Neural progenitor cell (in vitro differentiated cells): ENCODE measurements around the gene SIRPB1. TPM values are rescaled to one million over a fixed set of nuclear protein-coding genes. Genes with fewer than 3 reads are reported as not detected.
"Not testable (repeated sequence)": the region's sequence is repeated elsewhere in the genome, so short reads cannot be mapped to it uniquely, and the experiment has no call there.

Experiments
- DNase-seq: peaks from one replicate; pipeline ENCODE4 v3.0.0-alpha.2; 2016; ENCODE audit warnings: low spot score
- H2AFZ ChIP-seq: fragments of 200-600 bp; sonication (generic); replicated peaks from 2 replicates; pipeline ENCODE4 v1.6.1; 2016; ENCODE audit warnings: antibody characterized with exemption
- H3F3A ChIP-seq: fragments of 200-600 bp; sonication (generic); 2 replicates; pipeline ENCODE4 v1.6.1; 2016; ENCODE audit warnings: antibody characterized with exemption, low read depth
- H3K27ac ChIP-seq: fragments of 200-600 bp; sonication (generic); 2 replicates; pipeline ENCODE4 v1.5.1; 2016; ENCODE audit warnings: mild to moderate bottlenecking
- H3K27me3 ChIP-seq: fragments of 200-600 bp; sonication (generic); 2 replicates; pipeline ENCODE4 v1.6.1; 2016; ENCODE audit warnings: mild to moderate bottlenecking, moderate library complexity
- H3K36me3 ChIP-seq: fragments of 200-600 bp; sonication (generic); 2 replicates; pipeline ENCODE4 v1.5.1; 2016
- H3K4me1 ChIP-seq: fragments of 200-600 bp; sonication (generic); 2 replicates; pipeline ENCODE4 v1.6.1; 2016; ENCODE audit warnings: mixed run types
- H3K4me2 ChIP-seq: fragments of 200-600 bp; sonication (generic); 2 replicates; pipeline ENCODE4 v1.6.1; 2016
- H3K4me3 ChIP-seq: fragments of 200-600 bp; sonication (generic); 2 replicates; pipeline ENCODE4 v1.5.1; 2016
- H3K79me2 ChIP-seq: fragments of 200-600 bp; sonication (generic); 2 replicates; pipeline ENCODE4 v1.6.1; 2016; ENCODE audit warnings: low read depth
- H3K9ac ChIP-seq: fragments of 200-600 bp; sonication (generic); 2 replicates; pipeline ENCODE4 v1.6.1; 2016
- H3K9me3 ChIP-seq: fragments of 200-600 bp; sonication (generic); 2 replicates; pipeline ENCODE4 v1.5.1; 2016; ENCODE audit warnings: low read depth
- H4K20me1 ChIP-seq: fragments of 200-600 bp; sonication (generic); 2 replicates; pipeline ENCODE4 v1.6.1; 2016; ENCODE audit warnings: low read depth
- H3K27ac Mint-ChIP-seq: 3 replicates; pipeline ENCODE4 v1.8.0; 2021; ENCODE audit warnings: mixed read lengths
- H3K27me3 Mint-ChIP-seq: 2 replicates; pipeline ENCODE4 v1.8.0; 2022; ENCODE audit warnings: low read depth, mild to moderate bottlenecking, inconsistent platforms, moderate library complexity, mixed read lengths; ENCODE audit not compliant: insufficient read depth
- H3K36me3 Mint-ChIP-seq: 3 replicates; pipeline ENCODE4 v1.8.0; 2021; ENCODE audit warnings: mixed read lengths
- H3K4me1 Mint-ChIP-seq: 3 replicates; pipeline ENCODE4 v1.8.0; 2021; ENCODE audit warnings: mixed read lengths
- H3K4me3 Mint-ChIP-seq: 3 replicates; pipeline ENCODE4 v1.8.0; 2021; ENCODE audit warnings: mild to moderate bottlenecking, moderate library complexity, mixed read lengths
- H3K9me3 Mint-ChIP-seq: 3 replicates; pipeline ENCODE4 v1.8.0; 2020; ENCODE audit warnings: mixed read lengths
- CTCF ChIP-seq: fragments of 200-600 bp; sonication (generic); IDR thresholded peaks from 2 replicates; pipeline ENCODE4 v1.5.1; 2017; ENCODE audit warnings: antibody characterized with exemption, mild to moderate bottlenecking
- EZH2 ChIP-seq: fragments of 200-600 bp; sonication (generic); IDR thresholded peaks from 2 replicates; pipeline ENCODE4 v1.6.1; 2017; ENCODE audit warnings: antibody characterized with exemption, mild to moderate bottlenecking, moderate library complexity
- EZH2phosphoT487 ChIP-seq: fragments of 200-600 bp; sonication (generic); IDR thresholded peaks from 2 replicates; pipeline ENCODE4 v1.6.1; 2017; ENCODE audit warnings: antibody characterized with exemption
- total RNA-seq: library from RNA; depleted of rRNA; stranded (reverse); fragments of >200 nt; gene quantifications from 2 replicates; pipeline ENCODE4 v1.2.3, GENCODE V29; 2015; ENCODE audit warnings: low replicate concordance

SIRPB1 gene
- total RNA-seq, 1 donor from 2014 or later = not detected

GRCh38 chr20:1646975-1647431, 27.2 kb upstream of the SIRPB1 start:
- Histone ChIP-seq H3K79me2 (no peaks in the 10 kb centered on the region), H2AFZ (no peak overlapping the region), H3K27ac (no peak overlapping the region), H3K9ac (no peak overlapping the region), H4K20me1 (no peaks in the 10 kb centered on the region), H3K4me3 (no peak overlapping the region), H3F3A (no peaks in the 10 kb centered on the region), H3K36me3 (no peaks in the 10 kb centered on the region), H3K4me2 (no peak overlapping the region), H3K9me3 (no peaks in the 10 kb centered on the region), H3K27me3 (peaks cover 8% of the 10 kb centered on the region), H3K4me1 (no peaks in the 10 kb centered on the region)
- DNase-seq = no peak
- H3K4me3 Mint-ChIP-seq = no peak overlapping the region
- H3K27ac Mint-ChIP-seq = no peak overlapping the region
- TF ChIP-seq EZH2phosphoT487 (no peak), CTCF (no peak), EZH2 (no peak)
- no peaks in the 10 kb centered on the region for H3K9me3 Mint-ChIP-seq
- H3K27me3 Mint-ChIP-seq = peaks cover 2% of the 10 kb centered on the region
- no peaks in the 10 kb centered on the region for H3K4me1 Mint-ChIP-seq
- no peaks in the 10 kb centered on the region for H3K36me3 Mint-ChIP-seq

GRCh38 chr20:1644101-1644962, 24.5 kb upstream of the SIRPB1 start:
- Mint-ChIP-seq H3K4me3 (no peak overlapping the region), H3K27me3 (peaks cover 4% of the 10 kb centered on the region), H3K27ac (no peak overlapping the region), H3K9me3 (peaks cover 6% of the 10 kb centered on the region), H3K4me1 (no peaks in the 10 kb centered on the region), H3K36me3 (no peaks in the 10 kb centered on the region)
- peak overlapping the region; percentile 34 for H2AFZ ChIP-seq
- no peaks in the 10 kb centered on the region for H3K27me3 ChIP-seq
- H3F3A ChIP-seq = no peaks in the 10 kb centered on the region
- H3K9ac ChIP-seq = no peak overlapping the region
- no peak overlapping the region for H3K4me2 ChIP-seq
- DNase-seq = peak; percentile 2
- H3K9me3 ChIP-seq = no peaks in the 10 kb centered on the region
- no peak overlapping the region for H3K4me3 ChIP-seq
- no peaks in the 10 kb centered on the region for H3K4me1 ChIP-seq
- H3K27ac ChIP-seq = no peak overlapping the region
- no peaks in the 10 kb centered on the region for H3K79me2 ChIP-seq
- no peaks in the 10 kb centered on the region for H3K36me3 ChIP-seq
- H4K20me1 ChIP-seq = no peaks in the 10 kb centered on the region
- no peak for TF ChIP-seq CTCF
- TF ChIP-seq EZH2 = no peak
- no peak for TF ChIP-seq EZH2phosphoT487

- H3K9me3 Mint-ChIP-seq = not testable (repeated sequence)
These were observed 18.8 kb upstream of the SIRPB1 start for GRCh38 chr20:1638643-1639042.

GRCh38 chr20:1637755-1638154, 17.9 kb upstream of the SIRPB1 start:
- no peak overlapping the region for H3K27ac Mint-ChIP-seq
- Histone ChIP-seq H3K4me3 (no peak overlapping the region), H3K9ac (no peak overlapping the region)

More at GRCh38 chr20:1638643-1639042, 18.8 kb upstream of the SIRPB1 start:
- not testable (repeated sequence) for H3K27ac Mint-ChIP-seq, H3K4me3 ChIP-seq, H3K27me3 Mint-ChIP-seq, H3K4me1 Mint-ChIP-seq, H3K4me3 Mint-ChIP-seq, H3K36me3 Mint-ChIP-seq, H3K9me3 ChIP-seq, H3K27me3 ChIP-seq, H3K4me1 ChIP-seq, H3K79me2 ChIP-seq, H4K20me1 ChIP-seq, H3K4me2 ChIP-seq, H3K9ac ChIP-seq, DNase-seq, H3F3A ChIP-seq, H3K27ac ChIP-seq, H3K36me3 ChIP-seq, H2AFZ ChIP-seq

More at GRCh38 chr20:1637755-1638154, 17.9 kb upstream of the SIRPB1 start:
- Histone ChIP-seq H4K20me1 (no peaks in the 10 kb centered on the region), H3K36me3 (no peaks in the 10 kb centered on the region), H3K27me3 (no peaks in the 10 kb centered on the region), H2AFZ (no peak overlapping the region), H3K79me2 (no peaks in the 10 kb centered on the region), H3K4me2 (no peak overlapping the region), H3K9me3 (no peaks in the 10 kb centered on the region), H3F3A (no peaks in the 10 kb centered on the region), H3K27ac (no peak overlapping the region), H3K4me1 (no peaks in the 10 kb centered on the region)
- no peak for DNase-seq
- peaks cover 5% of the 10 kb centered on the region for H3K27me3 Mint-ChIP-seq
- H3K4me3 Mint-ChIP-seq = no peak overlapping the region
- no peaks in the 10 kb centered on the region for H3K36me3 Mint-ChIP-seq
- TF ChIP-seq EZH2phosphoT487 (no peak), EZH2 (no peak), CTCF (no peak)
- H3K9me3 Mint-ChIP-seq = peaks cover 6% of the 10 kb centered on the region
- no peaks in the 10 kb centered on the region for H3K4me1 Mint-ChIP-seq
